ENCODE data around the gene UBE2G2.

GRCh38 chr21:44778983-44779382 is 22.6 kb downstream of the UBE2G2 start:
- TF ChIP-seq CTCF (IDR thresholded peaks at IDR 0.05) (no peak), POLR2A (IDR thresholded peaks at IDR 0.05) (no peak), EP300 (IDR thresholded peaks at IDR 0.05) (no peak)

Data from upper lobe of left lung (tissue), 4 donors.